ENCODE data around the gene CCNI2. TPM values are rescaled to one million over a fixed set of nuclear protein-coding genes. Genes with fewer than 3 reads are reported as not detected.

CCNI2 gene
- total RNA-seq, 2 experiments from 2014 or later, result 8.7 to 10.0 TPM

GRCh38 chr5:132759114-132760048, 12.2 kb downstream of the CCNI2 start:
- DNase-seq, result no peak

GRCh38 chr5:132760049-132760420, 12.8 kb downstream of the CCNI2 start:
- Mint-ChIP-seq H3K4me3 (no peak overlapping the region), H3K9me3 (no peaks in the 10 kb centered on the region), H3K27ac (no peak overlapping the region), H3K27me3 (no peaks in the 10 kb centered on the region), H3K4me1 (ENCODE audit: low read depth) (peaks cover 2% of the 10 kb centered on the region), H3K36me3 (ENCODE audit: low read depth) (no peaks in the 10 kb centered on the region)
- POLR2A ChIA-PET, result no interaction called here
- no peak for TF ChIP-seq CTCF (IDR thresholded peaks at IDR 0.05)
- CTCF ChIA-PET, result interaction anchor here (1.1 kb wide), 1 partner anchor 12 kb away, joined by 3 read pairs; the partner anchor contains the start of gene CCNI2
- ATAC-seq, result no peak
- intact Hi-C loops (cut with micrococcal nuclease), result no loop called here
- DNase-seq, result no peak

More at GRCh38 chr5:132759114-132760048, 12.2 kb downstream of the CCNI2 start:
- Mint-ChIP-seq H3K27ac (no peak overlapping the region), H3K4me3 (no peak overlapping the region), H3K9me3 (no peaks in the 10 kb centered on the region), H3K36me3 (ENCODE audit: low read depth) (no peaks in the 10 kb centered on the region), H3K27me3 (no peaks in the 10 kb centered on the region), H3K4me1 (ENCODE audit: low read depth) (peaks cover 7% of the 10 kb centered on the region)
- ChIA-PET POLR2A (interaction anchor here (0.6 kb wide), 1 partner anchor 1885 kb away, joined by 3 read pairs; no protein-coding TSS in a partner anchor), CTCF (interaction anchor here (1.1 kb wide), 1 partner anchor 12 kb away, joined by 3 read pairs; the partner anchor contains the start of gene CCNI2)
- intact Hi-C loops (cut with micrococcal nuclease), result no loop called here
- no peak for TF ChIP-seq CTCF (IDR thresholded peaks at IDR 0.05)
- ATAC-seq, result no peak

GRCh38 chr5:132760601-132761317, 13.5 kb downstream of the CCNI2 start:
- H3K4me1 Mint-ChIP-seq (ENCODE audit: low read depth), result no peaks in the 10 kb centered on the region
- no peaks in the 10 kb centered on the region for H3K36me3 Mint-ChIP-seq (ENCODE audit: low read depth)
- TF ChIP-seq CTCF (IDR thresholded peaks at IDR 0.05), result no peak
- no peak overlapping the region for H3K4me3 Mint-ChIP-seq
- no peaks in the 10 kb centered on the region for H3K27me3 Mint-ChIP-seq
- DNase-seq, result no peak
- H3K9me3 Mint-ChIP-seq, result no peaks in the 10 kb centered on the region
- POLR2A ChIA-PET, result no interaction called here
- intact Hi-C loops (cut with micrococcal nuclease), result no loop called here
- CTCF ChIA-PET, result interaction anchor here (1.1 kb wide), 1 partner anchor 13 kb away, joined by 3 read pairs; the partner anchor contains the start of gene CCNI2
- no peak for ATAC-seq
- H3K27ac Mint-ChIP-seq, result no peak overlapping the region

GRCh38 chr5:132761321-132762240, 14.4 kb downstream of the CCNI2 start:
- DNase-seq (no peak), ATAC-seq (no peak)
- no peak for TF ChIP-seq CTCF (IDR thresholded peaks at IDR 0.05)
- ChIA-PET CTCF (no interaction called here), POLR2A (no interaction called here)
- Mint-ChIP-seq H3K9me3 (no peaks in the 10 kb centered on the region), H3K4me1 (ENCODE audit: low read depth) (no peaks in the 10 kb centered on the region), H3K27ac (no peak overlapping the region), H3K4me3 (no peak overlapping the region), H3K36me3 (ENCODE audit: low read depth) (no peaks in the 10 kb centered on the region), H3K27me3 (no peaks in the 10 kb centered on the region)
- intact Hi-C loops (cut with micrococcal nuclease), result no loop called here
